Retinal pigment epithelial cell (primary cell): ENCODE results near the gene NDUFB2.
"Not testable (repeated sequence)": the region's sequence is repeated elsewhere in the genome, so short reads cannot be mapped to it uniquely, and the experiment has no call there.

ENCODE experiments used
- DNase-seq: peaks from one replicate; pipeline ENCODE4 v3.0.0-alpha.2; 2010; ENCODE audit warnings: low read depth
- H3K4me3 ChIP-seq: 2 replicates; pipeline ENCODE4 v1.5.1; 2011; ENCODE audit warnings: mild to moderate bottlenecking, low read length, control low read depth, moderate library complexity
- TF ChIP-seq, protein P1 (sequence below): conservative IDR thresholded peaks from 2 replicates; pipeline ENCODE4 v1.5.1; 2011; ENCODE audit warnings: low read depth, low read length, control low read depth, inconsistent platforms

Gene NDUFB2

GRCh38 chr7:140673063-140673773 is 23.3 kb upstream of the NDUFB2 start:
- H3K4me3 ChIP-seq, result peak overlapping the region; percentile 55
- TF ChIP-seq, protein P1, sequence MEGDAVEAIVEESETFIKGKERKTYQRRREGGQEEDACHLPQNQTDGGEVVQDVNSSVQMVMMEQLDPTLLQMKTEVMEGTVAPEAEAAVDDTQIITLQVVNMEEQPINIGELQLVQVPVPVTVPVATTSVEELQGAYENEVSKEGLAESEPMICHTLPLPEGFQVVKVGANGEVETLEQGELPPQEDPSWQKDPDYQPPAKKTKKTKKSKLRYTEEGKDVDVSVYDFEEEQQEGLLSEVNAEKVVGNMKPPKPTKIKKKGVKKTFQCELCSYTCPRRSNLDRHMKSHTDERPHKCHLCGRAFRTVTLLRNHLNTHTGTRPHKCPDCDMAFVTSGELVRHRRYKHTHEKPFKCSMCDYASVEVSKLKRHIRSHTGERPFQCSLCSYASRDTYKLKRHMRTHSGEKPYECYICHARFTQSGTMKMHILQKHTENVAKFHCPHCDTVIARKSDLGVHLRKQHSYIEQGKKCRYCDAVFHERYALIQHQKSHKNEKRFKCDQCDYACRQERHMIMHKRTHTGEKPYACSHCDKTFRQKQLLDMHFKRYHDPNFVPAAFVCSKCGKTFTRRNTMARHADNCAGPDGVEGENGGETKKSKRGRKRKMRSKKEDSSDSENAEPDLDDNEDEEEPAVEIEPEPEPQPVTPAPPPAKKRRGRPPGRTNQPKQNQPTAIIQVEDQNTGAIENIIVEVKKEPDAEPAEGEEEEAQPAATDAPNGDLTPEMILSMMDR, result no peak
- DNase-seq, result no peak

DNA sequence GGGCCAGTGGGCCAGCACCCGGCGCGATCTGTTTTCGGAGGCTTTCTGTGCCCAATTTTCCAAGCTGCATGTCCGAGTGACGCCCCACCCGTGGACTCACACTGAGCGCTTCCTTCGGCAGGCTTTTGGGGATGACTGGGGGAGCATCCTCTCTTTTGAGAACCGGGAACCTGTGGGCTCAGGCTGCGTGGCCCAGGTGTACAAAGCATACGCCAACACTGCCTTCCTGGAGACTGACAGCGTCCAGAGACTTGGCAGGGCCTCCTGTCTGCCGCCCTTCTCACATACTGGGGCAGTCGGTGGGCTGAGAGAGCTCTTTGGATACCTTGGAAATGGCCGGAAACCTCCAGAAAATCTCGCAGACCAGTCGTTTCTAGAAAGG is 22.7 kb upstream of the NDUFB2 start:
- peak overlapping the region; percentile 55 for H3K4me3 ChIP-seq
- DNase-seq, result no peak
- TF ChIP-seq, protein P1, result no peak

DNA sequence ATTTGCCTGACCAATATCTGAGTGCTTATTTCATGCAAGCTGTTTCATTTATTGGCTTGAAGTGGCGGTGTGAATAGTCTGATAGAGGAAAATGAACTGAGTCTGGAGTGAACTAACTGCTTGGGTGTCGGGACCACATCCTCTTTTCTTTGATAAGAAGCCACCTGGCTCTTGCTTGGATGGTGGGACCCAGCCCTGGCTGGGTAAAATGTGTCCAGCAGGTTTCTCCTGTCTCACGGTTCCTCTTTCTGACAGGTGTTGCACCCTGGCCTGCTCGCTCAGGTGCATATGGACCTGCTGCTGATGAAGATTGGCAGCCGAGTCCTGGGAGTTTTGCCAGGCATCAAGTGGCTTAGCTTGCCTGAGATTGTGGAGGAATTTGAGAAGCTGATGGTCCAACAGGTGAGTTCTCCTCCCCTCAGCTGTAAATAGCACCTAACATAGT is 22.1 kb upstream of the NDUFB2 start:
- no peak for DNase-seq
- TF ChIP-seq, protein P1, result no peak
- no peak overlapping the region for H3K4me3 ChIP-seq

DNA sequence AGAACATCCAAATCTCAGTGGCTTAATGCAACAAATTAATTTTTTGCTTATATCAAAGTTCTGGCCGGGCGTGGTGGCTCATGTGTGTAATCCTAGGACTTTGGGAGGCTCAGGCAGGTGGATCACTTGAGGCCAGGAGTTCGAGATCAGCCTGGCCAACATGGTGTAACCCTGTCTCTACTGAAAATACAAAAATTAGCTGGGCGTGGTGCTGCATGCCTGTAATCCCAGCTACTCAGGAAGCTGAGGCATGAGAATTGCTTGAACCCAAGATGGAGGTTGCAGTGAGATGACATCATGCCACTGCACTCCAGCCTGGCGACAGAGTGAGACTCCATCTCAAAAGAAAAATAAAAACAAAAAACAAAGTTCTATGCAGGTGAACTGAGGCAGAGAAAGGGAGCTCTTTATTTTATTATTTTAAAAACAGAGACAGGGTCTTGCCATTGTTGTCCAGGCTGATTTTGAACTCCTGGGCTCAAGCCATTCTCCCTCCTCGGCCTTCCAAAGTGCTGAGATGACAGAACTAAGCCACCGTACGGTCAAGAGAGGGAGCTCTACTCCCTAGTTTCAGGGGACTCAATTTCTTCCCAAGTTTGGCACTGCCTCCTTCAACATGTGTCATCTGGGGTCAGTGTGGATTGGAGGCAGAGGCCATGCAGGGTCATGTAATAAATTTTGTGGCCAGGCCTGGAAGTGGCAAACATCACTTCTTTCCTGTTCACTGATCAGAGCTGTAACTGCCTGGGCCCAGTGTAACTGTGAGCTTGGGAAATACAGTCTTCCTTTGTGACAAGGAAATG is 21.4 kb upstream of the NDUFB2 start:
- TF ChIP-seq, protein P1, result peak; percentile 57
- no peak for DNase-seq
- no peak overlapping the region for H3K4me3 ChIP-seq

- TF ChIP-seq, protein P1, result no peak
- no peak for DNase-seq
- H3K4me3 ChIP-seq, result no peak overlapping the region
These were observed 20.8 kb upstream of the NDUFB2 start for GRCh38 chr7:140675726-140676125.

DNA sequence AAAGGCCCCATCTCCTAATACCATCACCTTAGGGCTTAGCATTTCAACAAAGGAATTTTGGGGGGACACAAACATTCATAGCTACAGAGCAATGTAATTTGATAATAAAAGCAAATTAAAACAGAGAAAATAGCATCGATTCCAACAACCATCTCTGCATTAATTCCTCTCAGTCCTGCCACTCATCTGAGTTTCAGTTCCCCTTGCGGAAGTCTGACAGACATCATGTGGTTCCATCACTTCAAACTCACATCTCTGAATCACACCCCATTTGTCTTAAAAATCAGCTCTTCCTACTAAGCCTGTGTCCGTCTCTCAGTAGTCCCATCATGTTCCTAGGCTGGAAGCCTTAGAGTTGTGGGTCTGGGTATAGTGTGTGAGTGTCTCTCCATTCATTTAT is 20.2 kb upstream of the NDUFB2 start:
- TF ChIP-seq, protein P1, result no peak
- no peak overlapping the region for H3K4me3 ChIP-seq
- no peak for DNase-seq

- DNase-seq, H3K4me3 ChIP-seq: not testable (repeated sequence)
These were observed 19.6 kb upstream of the NDUFB2 start for GRCh38 chr7:140676956-140677355.
